Right lobe of liver (tissue), 4 donors: ENCODE results near the gene MORN2.

Experiments used
- POLR2A ChIP-seq: fragments of 450-650 bp; IDR thresholded peaks from one replicate; pipeline ENCODE4 v1.6.1; 2017; ENCODE audit warnings: antibody characterized with exemption, mild to moderate bottlenecking
- TF ChIP-seq, protein P1 (sequence below), 4 donors: fragments of 200-600 bp in 3 of 4; fragments of 450-650 bp in 1 of 4; IDR thresholded peaks; one replicate each; pipeline versions ENCODE4 v1.5.1 to v1.8.0; 2016 to 2022; ENCODE audit warnings: antibody characterized with exemption in 4 of 4, mild to moderate bottlenecking in 2 of 4
- donor health status: DM: no; HTN: no; CAD: no.
- donor health status: DM: no; HTN: no; CAD: no.
- donor health status: DM: no; HTN: yes; CAD: no.

DNA sequence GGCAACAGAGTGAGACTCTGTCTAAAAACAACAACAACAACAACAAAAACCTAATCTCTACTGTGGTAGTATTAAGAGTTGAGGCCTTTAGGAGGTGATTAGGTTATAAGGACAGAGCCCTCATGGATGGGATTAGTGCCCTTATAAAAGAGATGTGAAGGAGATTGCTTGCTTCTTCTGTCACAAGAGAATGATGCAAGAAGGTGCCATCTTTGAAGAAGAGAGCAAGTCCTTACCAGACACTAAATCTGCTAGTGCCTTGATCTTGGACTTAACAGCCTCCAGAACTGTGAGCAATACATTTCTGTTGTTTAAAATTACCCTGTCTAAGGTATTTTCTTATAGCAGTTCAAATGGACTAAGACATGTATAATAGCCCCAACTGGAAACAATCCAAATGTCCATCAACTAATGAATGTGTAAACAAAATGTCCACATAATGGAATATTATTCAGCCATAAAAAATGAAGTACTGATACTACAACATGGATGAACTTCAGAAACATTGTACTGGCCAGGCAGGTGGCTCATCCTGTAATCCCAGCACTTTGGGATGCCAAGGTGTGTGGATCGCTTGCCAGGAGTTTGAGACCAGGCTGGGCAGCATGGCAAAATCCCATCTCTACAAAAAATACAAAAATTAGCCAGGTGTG is 12.3 kb downstream of the MORN2 start:
- no peak for TF ChIP-seq POLR2A
- TF ChIP-seq, protein P1, sequence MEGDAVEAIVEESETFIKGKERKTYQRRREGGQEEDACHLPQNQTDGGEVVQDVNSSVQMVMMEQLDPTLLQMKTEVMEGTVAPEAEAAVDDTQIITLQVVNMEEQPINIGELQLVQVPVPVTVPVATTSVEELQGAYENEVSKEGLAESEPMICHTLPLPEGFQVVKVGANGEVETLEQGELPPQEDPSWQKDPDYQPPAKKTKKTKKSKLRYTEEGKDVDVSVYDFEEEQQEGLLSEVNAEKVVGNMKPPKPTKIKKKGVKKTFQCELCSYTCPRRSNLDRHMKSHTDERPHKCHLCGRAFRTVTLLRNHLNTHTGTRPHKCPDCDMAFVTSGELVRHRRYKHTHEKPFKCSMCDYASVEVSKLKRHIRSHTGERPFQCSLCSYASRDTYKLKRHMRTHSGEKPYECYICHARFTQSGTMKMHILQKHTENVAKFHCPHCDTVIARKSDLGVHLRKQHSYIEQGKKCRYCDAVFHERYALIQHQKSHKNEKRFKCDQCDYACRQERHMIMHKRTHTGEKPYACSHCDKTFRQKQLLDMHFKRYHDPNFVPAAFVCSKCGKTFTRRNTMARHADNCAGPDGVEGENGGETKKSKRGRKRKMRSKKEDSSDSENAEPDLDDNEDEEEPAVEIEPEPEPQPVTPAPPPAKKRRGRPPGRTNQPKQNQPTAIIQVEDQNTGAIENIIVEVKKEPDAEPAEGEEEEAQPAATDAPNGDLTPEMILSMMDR (IDR thresholded peaks at IDR 0.05): no peak
